Measurements from ENCODE around the gene PTPRK. TPM values are rescaled to one million over a fixed set of nuclear protein-coding genes. Genes with fewer than 3 reads are reported as not detected.

Gene PTPRK
- total and polyA plus RNA-seq, 10 of the 15 experiments (the other 5 are each of a cell fraction or from before 2014, with no cell fraction given) = 0.23 to 1.9 (median 0.55) TPM

- no peak for DNase-seq (ENCODE audit: low read depth, low spot score)
- intact Hi-C loops (cut with micrococcal nuclease; ENCODE audit: unreplicated experiment) (no loop called here), in situ Hi-C loops (cut with MboI) (no loop called here)
- POLR2A ChIA-PET = no interaction called here
- Histone ChIP-seq H3K27ac (ENCODE audit: control insufficient read depth, insufficient read depth) (no peak overlapping the region), H4K20me1 (ENCODE audit: control insufficient read depth, insufficient read depth) (no peaks in the 10 kb centered on the region), H3K4me2 (ENCODE audit: control insufficient read depth, insufficient read depth) (no peak overlapping the region), H2AFZ (ENCODE audit: control insufficient read depth, low read depth, low read length) (no peak overlapping the region), H3K4me1 (ENCODE audit: control insufficient read depth, insufficient read depth, low read length) (no peaks in the 10 kb centered on the region), H3K36me3 (ENCODE audit: control insufficient read depth in 2 of 2, insufficient read depth in 2 of 2, low read length in 1 of 2) (no peaks in the 10 kb centered on the region), H3K27me3 (replicated peaks in 1 of 2; ENCODE audit: control insufficient read depth in 2 of 2, insufficient read depth in 2 of 2, low read length in 1 of 2) (no peaks in the 10 kb centered on the region), H3K4me3 (no peak overlapping the region), H3K9me3 (replicated peaks; ENCODE audit: control insufficient read depth, insufficient read depth, low read length) (no peaks in the 10 kb centered on the region), H3K9ac (ENCODE audit: control insufficient read depth, insufficient read depth, low read length) (no peak overlapping the region), H3K79me2 (ENCODE audit: control insufficient read depth, insufficient read depth, low read length) (no peaks in the 10 kb centered on the region)
- TF ChIP-seq ZBTB4 (CRISPR knock-in tag; IDR thresholded peaks at IDR 0.05) (no peak), ZBED1 (IDR thresholded peaks at IDR 0.05; ENCODE audit: borderline replicate concordance) (no peak), ASH2L (IDR thresholded peaks at IDR 0.05; ENCODE audit: borderline replicate concordance, low read depth) (no peak), SKIL (IDR thresholded peaks at IDR 0.05; ENCODE audit: low read depth, poor library complexity, severe bottlenecking) (no peak), SMC3 (IDR thresholded peaks at IDR 0.05; ENCODE audit: borderline replicate concordance, low read length) (no peak), CBX3 (IDR thresholded peaks at IDR 0.05; ENCODE audit: borderline replicate concordance, low read depth) (no peak)
- no TSS peak for BruUV-seq (replicated peaks)
- SMC1A ChIA-PET (ENCODE audit: uncharacterized antibody, unreplicated experiment) = no interaction called here
- no peak for FAIRE-seq
- ATAC-seq = no peak
- 12% methylated on average over 3 of the region's 3 CpGs for WGBS (ENCODE audit: insufficient coverage, insufficient replicate concordance, low lambda C conversion rate, missing lambda C conversion rate)
- CTCF ChIA-PET = no interaction called here
- RAD21 ChIA-PET (ENCODE audit: unreplicated experiment) = no interaction called here
Observed at GRCh38 chr6:127945434-127946097, 574.8 kb downstream of the PTPRK start.

Measured in GM12878 (cell line).